ENCODE measurements around the gene SLC12A7.

Gene SLC12A7

GRCh38 chr5:1034421-1034905 is 77.4 kb downstream of the SLC12A7 start:
- no peaks in the 10 kb centered on the region for H3K36me3 ChIP-seq (ENCODE audit: insufficient read depth, low read length)
- H3K27ac ChIP-seq: no peak overlapping the region
- H3K4me3 ChIP-seq: no peak overlapping the region
- H3K9me3 ChIP-seq (ENCODE audit: low read depth, low read length): no peaks in the 10 kb centered on the region
- no peak for DNase-seq (ENCODE audit: low read depth, low spot score)
- no peak overlapping the region for H3K9ac ChIP-seq (ENCODE audit: insufficient read length)
- TF ChIP-seq POLR2AphosphoS5 (IDR thresholded peaks at IDR 0.05; ENCODE audit: borderline replicate concordance, low read depth, low read length) (no peak), EZH2 (IDR thresholded peaks at IDR 0.05) (no peak), FOXP2 (optimal IDR thresholded peaks at IDR 0.05; ENCODE audit: control extremely low read depth, extremely low read length, insufficient read depth) (no peak)

GRCh38 chr5:1033606-1034420 is 78.0 kb downstream of the SLC12A7 start:
- Histone ChIP-seq H3K36me3 (ENCODE audit: insufficient read depth, low read length) (no peaks in the 10 kb centered on the region), H3K9me3 (ENCODE audit: low read depth, low read length) (no peaks in the 10 kb centered on the region), H3K27ac (no peak overlapping the region), H3K4me3 (no peak overlapping the region), H3K9ac (ENCODE audit: insufficient read length) (no peak overlapping the region)
- no peak for TF ChIP-seq FOXP2 (optimal IDR thresholded peaks at IDR 0.05; ENCODE audit: control extremely low read depth, extremely low read length, insufficient read depth)
- DNase-seq (ENCODE audit: low read depth, low spot score): no peak

- Histone ChIP-seq H3K9me3 (ENCODE audit: low read depth, low read length) (no peaks in the 10 kb centered on the region), H3K4me3 (no peak overlapping the region), H3K27ac (no peak overlapping the region), H3K9ac (ENCODE audit: insufficient read length) (no peak overlapping the region), H3K36me3 (ENCODE audit: insufficient read depth, low read length) (no peaks in the 10 kb centered on the region)
- TF ChIP-seq EZH2 (IDR thresholded peaks at IDR 0.05) (no peak), POLR2AphosphoS5 (IDR thresholded peaks at IDR 0.05; ENCODE audit: borderline replicate concordance, low read depth, low read length) (no peak), FOXP2 (optimal IDR thresholded peaks at IDR 0.05; ENCODE audit: control extremely low read depth, extremely low read length, insufficient read depth) (no peak)
- no peak for DNase-seq (ENCODE audit: low read depth, low spot score)
These were observed 78.7 kb downstream of the SLC12A7 start for GRCh38 chr5:1033178-1033577.

- Histone ChIP-seq H3K36me3 (ENCODE audit: insufficient read depth, low read length) (no peaks in the 10 kb centered on the region), H3K9ac (ENCODE audit: insufficient read length) (no peak overlapping the region), H3K27ac (no peak overlapping the region), H3K4me3 (no peak overlapping the region), H3K9me3 (ENCODE audit: low read depth, low read length) (no peaks in the 10 kb centered on the region)
- no peak for TF ChIP-seq FOXP2 (optimal IDR thresholded peaks at IDR 0.05; ENCODE audit: control extremely low read depth, extremely low read length, insufficient read depth)
- no peak for TF ChIP-seq POLR2AphosphoS5 (IDR thresholded peaks at IDR 0.05; ENCODE audit: borderline replicate concordance, low read depth, low read length)
- no peak for DNase-seq (ENCODE audit: low read depth, low spot score)
These were observed 79.3 kb downstream of the SLC12A7 start for GRCh38 chr5:1032551-1033027.

GRCh38 chr5:1032011-1032410 is 79.9 kb downstream of the SLC12A7 start:
- H3K9ac ChIP-seq (ENCODE audit: insufficient read length): no peak overlapping the region
- no peak overlapping the region for H3K4me3 ChIP-seq
- H3K9me3 ChIP-seq (ENCODE audit: low read depth, low read length): no peaks in the 10 kb centered on the region
- no peaks in the 10 kb centered on the region for H3K36me3 ChIP-seq (ENCODE audit: insufficient read depth, low read length)
- TF ChIP-seq FOXP2 (optimal IDR thresholded peaks at IDR 0.05; ENCODE audit: control extremely low read depth, extremely low read length, insufficient read depth) (no peak), EZH2 (IDR thresholded peaks at IDR 0.05) (no peak), POLR2AphosphoS5 (IDR thresholded peaks at IDR 0.05; ENCODE audit: borderline replicate concordance, low read depth, low read length) (no peak)
- H3K27ac ChIP-seq: no peak overlapping the region
- no peak for DNase-seq (ENCODE audit: low read depth, low spot score)

- H3K9me3 ChIP-seq (ENCODE audit: low read depth, low read length): no peaks in the 10 kb centered on the region
- no peak overlapping the region for H3K27ac ChIP-seq
- H3K9ac ChIP-seq (ENCODE audit: insufficient read length): no peak overlapping the region
- TF ChIP-seq POLR2AphosphoS5 (IDR thresholded peaks at IDR 0.05; ENCODE audit: borderline replicate concordance, low read depth, low read length): no peak
- TF ChIP-seq FOXP2 (optimal IDR thresholded peaks at IDR 0.05; ENCODE audit: control extremely low read depth, extremely low read length, insufficient read depth): no peak
- TF ChIP-seq EZH2 (IDR thresholded peaks at IDR 0.05): no peak
- DNase-seq (ENCODE audit: low read depth, low spot score): no peak
- no peak overlapping the region for H3K4me3 ChIP-seq
- H3K36me3 ChIP-seq (ENCODE audit: insufficient read depth, low read length): no peaks in the 10 kb centered on the region
These were observed 80.4 kb downstream of the SLC12A7 start for GRCh38 chr5:1031306-1031959.

- no peak overlapping the region for H3K27ac ChIP-seq
- no peaks in the 10 kb centered on the region for H3K9me3 ChIP-seq (ENCODE audit: low read depth, low read length)
- no peak overlapping the region for H3K9ac ChIP-seq (ENCODE audit: insufficient read length)
- H3K36me3 ChIP-seq (ENCODE audit: insufficient read depth, low read length): no peaks in the 10 kb centered on the region
- no peak overlapping the region for H3K4me3 ChIP-seq
- TF ChIP-seq EZH2 (IDR thresholded peaks at IDR 0.05): no peak
- no peak for TF ChIP-seq FOXP2 (optimal IDR thresholded peaks at IDR 0.05; ENCODE audit: control extremely low read depth, extremely low read length, insufficient read depth)
- no peak for TF ChIP-seq POLR2AphosphoS5 (IDR thresholded peaks at IDR 0.05; ENCODE audit: borderline replicate concordance, low read depth, low read length)
- DNase-seq (ENCODE audit: low read depth, low spot score): no peak
These were observed 81.0 kb downstream of the SLC12A7 start for GRCh38 chr5:1030801-1031271.

- H3K4me3 ChIP-seq: no peak overlapping the region
These were observed 81.8 kb downstream of the SLC12A7 start for GRCh38 chr5:1029945-1030625.

More at GRCh38 chr5:1029945-1030625, 81.8 kb downstream of the SLC12A7 start:
- Histone ChIP-seq H3K27ac (no peak overlapping the region), H3K9ac (ENCODE audit: insufficient read length) (no peak overlapping the region), H3K36me3 (ENCODE audit: insufficient read depth, low read length) (no peaks in the 10 kb centered on the region), H3K9me3 (ENCODE audit: low read depth, low read length) (no peaks in the 10 kb centered on the region)
- no peak for TF ChIP-seq EZH2 (IDR thresholded peaks at IDR 0.05)
- no peak for TF ChIP-seq FOXP2 (optimal IDR thresholded peaks at IDR 0.05; ENCODE audit: control extremely low read depth, extremely low read length, insufficient read depth)
- no peak for TF ChIP-seq POLR2AphosphoS5 (IDR thresholded peaks at IDR 0.05; ENCODE audit: borderline replicate concordance, low read depth, low read length)
- no peak for DNase-seq (ENCODE audit: low read depth, low spot score)

Measured in SK-N-MC (cell line).